ENCODE data around the gene PAK2.

- TF ChIP-seq CTCF (conservative IDR thresholded peaks at IDR 0.05; ENCODE audit: low read length) (no peak), EZH2phosphoT487 (IDR thresholded peaks at IDR 0.05; ENCODE audit: borderline replicate concordance, low read depth, low read length) (no peak)
Observed at GRCh38 chr3:196792771-196793170, 53.1 kb downstream of the PAK2 start.
